Inflammatory macrophage treated with lipopolysaccharide for 4 hours (primary cell): Measurements from ENCODE around the gene IDH2.
"Not testable (repeated sequence)": the region's sequence is repeated elsewhere in the genome, so short reads cannot be mapped to it uniquely, and the experiment has no call there.

Experiments used
- DNase-seq: peaks from one replicate; pipeline ENCODE4 v3.0.0-alpha.2; 2020

Gene IDH2

GRCh38 chr15:90101969-90102890, at the start of gene IDH2:
IDH2 (minus strand) TSS chr15:90102468; CDS start chr15:90102390, 78 bp downstream.
- peak; percentile 89 for DNase-seq

GRCh38 chr15:90150551-90150950, 48.3 kb upstream of the IDH2 start:
- DNase-seq = not testable (repeated sequence)

- DNase-seq = no peak
These were observed 47.5 kb upstream of the IDH2 start for GRCh38 chr15:90149609-90150340.

GRCh38 chr15:90146198-90146761, 44.0 kb upstream of the IDH2 start:
- DNase-seq = not testable (repeated sequence)

GRCh38 chr15:90145761-90146160, 43.5 kb upstream of the IDH2 start:
- no peak for DNase-seq

GRCh38 chr15:90145259-90145658, 43.0 kb upstream of the IDH2 start:
- no peak for DNase-seq

- DNase-seq = peak; percentile 39
These were observed 40.9 kb upstream of the IDH2 start for GRCh38 chr15:90143166-90143655.

- DNase-seq = peak; percentile 35
These were observed 40.2 kb upstream of the IDH2 start for GRCh38 chr15:90142216-90143165.

- DNase-seq = peak; percentile 31
These were observed 39.4 kb upstream of the IDH2 start for GRCh38 chr15:90141646-90142045.

- not testable (repeated sequence) for DNase-seq
These were observed 37.3 kb upstream of the IDH2 start for GRCh38 chr15:90139549-90139948.

GRCh38 chr15:90138071-90138833, 36.0 kb upstream of the IDH2 start:
- DNase-seq = no peak

GRCh38 chr15:90132437-90132836, 30.2 kb upstream of the IDH2 start:
- no peak for DNase-seq

- DNase-seq = no peak
These were observed 29.6 kb upstream of the IDH2 start for GRCh38 chr15:90131848-90132247.

- no peak for DNase-seq
These were observed 28.0 kb upstream of the IDH2 start for GRCh38 chr15:90130291-90130690.

- DNase-seq = no peak
These were observed 24.5 kb upstream of the IDH2 start for GRCh38 chr15:90126596-90127435.

- no peak for DNase-seq
These were observed 23.8 kb upstream of the IDH2 start for GRCh38 chr15:90126022-90126421.

GRCh38 chr15:90124507-90124906, 22.2 kb upstream of the IDH2 start:
- DNase-seq = no peak

- no peak for DNase-seq
These were observed 18.8 kb upstream of the IDH2 start for GRCh38 chr15:90121086-90121485.

GRCh38 chr15:90119367-90119766, 17.1 kb upstream of the IDH2 start:
- no peak for DNase-seq

- no peak for DNase-seq
These were observed 13.5 kb upstream of the IDH2 start for GRCh38 chr15:90115783-90116182.
